Measurements from ENCODE around the gene PLXNA4. TPM values are rescaled to one million over a fixed set of nuclear protein-coding genes. Genes with fewer than 3 reads are reported as not detected.

Gene PLXNA4
- total and polyA plus RNA-seq, 9 of the 15 experiments (the other 6 are each of a cell fraction or from before 2014, with no cell fraction given), result under 0.01 to 0.09 TPM; not detected in 7

- FAIRE-seq (no peak), ATAC-seq (no peak), DNase-seq (ENCODE audit: extremely low read depth in 1 of 4, low spot score in 3 of 4) (no peak)
- Histone ChIP-seq H4K20me1 (replicated peaks; ENCODE audit: control insufficient read depth, insufficient read depth, low read length) (peaks cover 4% of the 10 kb centered on the region; the same call in 1 of the 2 replicates), H3K27ac (ENCODE audit: extremely low read depth, low read depth, low read length) (no peak overlapping the region), H3K4me3 (no peak overlapping the region), H2AFZ (ENCODE audit: low read depth, low read length) (no peak overlapping the region), H3K4me1 (replicated peaks in 1 of 2; ENCODE audit: control insufficient read depth in 2 of 2, insufficient read depth in 2 of 2, low read length in 2 of 2) (no peaks in the 10 kb centered on the region), H3K9me1 (ENCODE audit: control insufficient read depth, insufficient read depth, low read length) (no peaks in the 10 kb centered on the region), H3K9ac (ENCODE audit: insufficient read depth in 1 of 2, low read depth in 2 of 2, low read length in 2 of 2) (no peak overlapping the region), H3K9me3 (replicated peaks; ENCODE audit: control insufficient read depth, insufficient read depth, low read depth, low read length) (no peaks in the 10 kb centered on the region), H3K27me3 (ENCODE audit: control insufficient read depth in 2 of 2, insufficient read depth in 2 of 2, low read length in 2 of 2) (peaks cover 0 to 2% of the 10 kb centered on the region in 2 experiments; a peak in 1 of 5 replicates), H3K4me2 (ENCODE audit: insufficient read depth, low read length) (no peak overlapping the region), H3K36me3 (ENCODE audit: control insufficient read depth, insufficient read depth, low read length) (no peaks in the 10 kb centered on the region), H3K79me2 (ENCODE audit: control insufficient read depth, insufficient read depth, low read length) (no peaks in the 10 kb centered on the region)
- POLR2A ChIA-PET, result interaction anchor here (1.8 kb wide), 1 partner anchor 9 kb away, joined by 5 read pairs; no protein-coding TSS in a partner anchor
- intact Hi-C loops (cut with micrococcal nuclease), result no loop called here
- BruUV-seq (replicated peaks), result no TSS peak
- CTCF ChIA-PET (ENCODE audit: low intra/inter-chr PET ratio), result interaction anchor here (1.1 kb wide), 1 partner anchor 560 kb away, joined by 3 read pairs; no protein-coding TSS in a partner anchor
- in situ Hi-C loops (cut with MboI), result no loop called here
- 0% methylated on average over 2 of the region's 2 CpGs for WGBS (ENCODE audit: insufficient coverage, low coverage, missing lambda C conversion rate)
- TF ChIP-seq ELF4 (CRISPR knock-in tag; IDR thresholded peaks at IDR 0.05), result no peak
- no peak for TF ChIP-seq ZNF232 (CRISPR knock-in tag; IDR thresholded peaks at IDR 0.05)
- no peak for TF ChIP-seq HMGXB4 (CRISPR knock-in tag; IDR thresholded peaks at IDR 0.05)
Measured at GRCh38 chr7:132248841-132249240, 327.4 kb downstream of the PLXNA4 start.
